ENCODE measurements around the gene NUP210L.

- TF ChIP-seq, protein P1, sequence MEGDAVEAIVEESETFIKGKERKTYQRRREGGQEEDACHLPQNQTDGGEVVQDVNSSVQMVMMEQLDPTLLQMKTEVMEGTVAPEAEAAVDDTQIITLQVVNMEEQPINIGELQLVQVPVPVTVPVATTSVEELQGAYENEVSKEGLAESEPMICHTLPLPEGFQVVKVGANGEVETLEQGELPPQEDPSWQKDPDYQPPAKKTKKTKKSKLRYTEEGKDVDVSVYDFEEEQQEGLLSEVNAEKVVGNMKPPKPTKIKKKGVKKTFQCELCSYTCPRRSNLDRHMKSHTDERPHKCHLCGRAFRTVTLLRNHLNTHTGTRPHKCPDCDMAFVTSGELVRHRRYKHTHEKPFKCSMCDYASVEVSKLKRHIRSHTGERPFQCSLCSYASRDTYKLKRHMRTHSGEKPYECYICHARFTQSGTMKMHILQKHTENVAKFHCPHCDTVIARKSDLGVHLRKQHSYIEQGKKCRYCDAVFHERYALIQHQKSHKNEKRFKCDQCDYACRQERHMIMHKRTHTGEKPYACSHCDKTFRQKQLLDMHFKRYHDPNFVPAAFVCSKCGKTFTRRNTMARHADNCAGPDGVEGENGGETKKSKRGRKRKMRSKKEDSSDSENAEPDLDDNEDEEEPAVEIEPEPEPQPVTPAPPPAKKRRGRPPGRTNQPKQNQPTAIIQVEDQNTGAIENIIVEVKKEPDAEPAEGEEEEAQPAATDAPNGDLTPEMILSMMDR (IDR thresholded peaks at IDR 0.05), result peak in 2 of 3 donors; percentile 37 to 56
- TF ChIP-seq POLR2A (IDR thresholded peaks at IDR 0.05) (peak; percentile 98), EP300 (IDR thresholded peaks at IDR 0.05) (peak; percentile 24)
Observed at GRCh38 chr1:154183046-154183915, 28.4 kb upstream of the NUP210L start.
